H1 (cell line): Measurements from ENCODE around the gene CHMP1B. TPM values are rescaled to one million over a fixed set of nuclear protein-coding genes. Genes with fewer than 3 reads are reported as not detected.

Source experiments
- CTCF ChIA-PET: fragments of 300-600 bp; sonication (Branson Sonifier 250); formaldehyde crosslinking; loops from one replicate; lab custom pipeline; 2021; ENCODE audit not compliant: partially characterized antibody; lab: Charles Lee
- POLR2A ChIA-PET: fragments of 300-600 bp; sonication (Branson Sonifier 250); formaldehyde crosslinking; loops from one replicate; lab custom pipeline; 2021; ENCODE audit warnings: inconsistent platforms; ENCODE audit not compliant: partially characterized antibody; lab: Charles Lee
- DNase-seq, 2 experiments: peaks; one replicate each; pipeline versions ENCODE4 v3.0.0 to v3.0.0-alpha.2; 2010 to 2022; ENCODE audit warnings: low spot score in 2 of 2, low read depth in 1 of 2, mixed read lengths in 1 of 2
- FAIRE-seq: peaks from 2 replicates; lab custom pipeline; 2011; peaks lifted over from hg19 to GRCh38; lab: Jason Lieb, UNC
- H2AFZ ChIP-seq: 2 replicates; pipeline ENCODE4 v1.8.1; 2012; ENCODE audit warnings: low read length, inconsistent platforms
- H2AK5ac ChIP-seq: 2 replicates; pipeline ENCODE4 v1.6.1; 2013; ENCODE audit warnings: low read depth, low read length
- H2BK120ac ChIP-seq: replicated peaks from 2 replicates; pipeline ENCODE3; 2013; ENCODE audit warnings: low read depth, low read length, inconsistent platforms
- H2BK12ac ChIP-seq: 2 replicates; pipeline ENCODE4 v1.6.1; 2013; ENCODE audit warnings: low read depth, low read length
- H2BK15ac ChIP-seq: 2 replicates; pipeline ENCODE4 v1.6.1; 2013; ENCODE audit warnings: low read length
- H2BK20ac ChIP-seq: 2 replicates; pipeline ENCODE4 v1.6.1; 2013; ENCODE audit warnings: low read length
- H2BK5ac ChIP-seq: 2 replicates; pipeline ENCODE4 v1.6.1; 2013; ENCODE audit warnings: low read depth, low read length
- H3K14ac ChIP-seq: 2 replicates; pipeline ENCODE4 v1.6.1; 2013; ENCODE audit warnings: inconsistent platforms; ENCODE audit not compliant: insufficient read length
- H3K18ac ChIP-seq: 2 replicates; pipeline ENCODE4 v1.6.1; 2013; ENCODE audit warnings: low read length; ENCODE audit errors: extremely low read depth
- H3K23ac ChIP-seq: 2 replicates; pipeline ENCODE4 v1.6.1; 2013; ENCODE audit warnings: inconsistent platforms; ENCODE audit not compliant: insufficient read length
- H3K23me2 ChIP-seq: 2 replicates; pipeline ENCODE4 v1.6.1; 2013; ENCODE audit warnings: low read depth, low read length
- H3K27ac ChIP-seq: 2 replicates; pipeline ENCODE4 v1.6.1; 2011; ENCODE audit warnings: low read depth, low read length, inconsistent platforms
- H3K27me3 ChIP-seq, 4 experiments: replicated peaks in 1 of 4; 1 replicate in 1 of 4; 2 replicates in 3 of 4; pipeline versions ENCODE4 v1.6.1 to v1.8.1; 2011 to 2013; ENCODE audit warnings: low read length in 3 of 4, mild to moderate bottlenecking in 3 of 4, inconsistent platforms in 2 of 4, mixed read lengths in 2 of 4, moderate library complexity in 1 of 4; ENCODE audit not compliant: control insufficient read depth in 3 of 4, insufficient read depth in 3 of 4; ENCODE audit errors: extremely low read depth in 1 of 4
- H3K36me3 ChIP-seq, 4 experiments: 2 replicates each; pipeline versions ENCODE4 v1.6.1 to v1.8.1; 2011 to 2013; ENCODE audit warnings: mild to moderate bottlenecking in 4 of 4, low read length in 3 of 4, moderate library complexity in 2 of 4, control low read depth in 1 of 4, inconsistent platforms in 1 of 4; ENCODE audit not compliant: insufficient read depth in 4 of 4, control insufficient read depth in 2 of 4
- H3K4ac ChIP-seq: replicated peaks from 2 replicates; pipeline ENCODE3; 2013; ENCODE audit warnings: low read length, low read depth, mixed read lengths, inconsistent platforms; ENCODE audit not compliant: insufficient read length
- H3K4me1 ChIP-seq, 4 experiments: replicated peaks in 1 of 4; 1 replicate in 1 of 4; 2 replicates in 3 of 4; pipeline versions ENCODE4 v1.6.1 to v1.8.1; 2011 to 2013; ENCODE audit warnings: low read length in 3 of 4, inconsistent platforms in 2 of 4, mixed read lengths in 1 of 4; ENCODE audit not compliant: insufficient read depth in 4 of 4, control insufficient read depth in 3 of 4
- H3K4me2 ChIP-seq, 2 experiments: 2 replicates each; pipeline versions ENCODE4 v1.6.1 to v1.8.1; 2011 to 2013; ENCODE audit warnings: low read depth in 2 of 2, low read length in 2 of 2, control low read depth in 1 of 2, inconsistent platforms in 1 of 2, mild to moderate bottlenecking in 1 of 2; ENCODE audit not compliant: insufficient read depth in 1 of 2
- H3K4me3 ChIP-seq, 4 experiments: fragments of 200-600, 300-600 bp in 1 of 4; sonication (generic), shearing (Covaris generic), sonication (Bioruptor Twin) in 1 of 4; 2 replicates each; pipeline versions ENCODE4 v1.5.1 to v1.8.1; 2011 to 2016; ENCODE audit warnings: low read length in 4 of 4, low read depth in 3 of 4, control low read depth in 2 of 4, inconsistent platforms in 2 of 4, mild to moderate bottlenecking in 2 of 4, mixed read lengths in 1 of 4, moderate library complexity in 1 of 4; ENCODE audit not compliant: insufficient read depth in 2 of 4; ENCODE audit errors: extremely low read depth in 1 of 4
- H3K56ac ChIP-seq: replicated peaks from 2 replicates; pipeline ENCODE3; 2013; ENCODE audit warnings: low read depth, mild to moderate bottlenecking, mixed read lengths, low read length, inconsistent platforms; ENCODE audit not compliant: insufficient read length
- H3K79me1 ChIP-seq: 2 replicates; pipeline ENCODE4 v1.6.1; 2013; ENCODE audit warnings: low read depth, low read length, control low read depth
- H3K79me2 ChIP-seq, 2 experiments: 2 replicates each; pipeline versions ENCODE4 v1.6.1 to v1.8.1; 2012 to 2013; ENCODE audit warnings: low read length in 2 of 2, mild to moderate bottlenecking in 2 of 2, inconsistent platforms in 1 of 2; ENCODE audit not compliant: insufficient read depth in 2 of 2, control insufficient read depth in 1 of 2
- H3K9ac ChIP-seq, 4 experiments: replicated peaks in 1 of 4; 1 replicate in 1 of 4; 2 replicates in 3 of 4; pipeline versions ENCODE4 v1.6.1 to v1.8.1; 2011 to 2013; ENCODE audit warnings: low read depth in 3 of 4, low read length in 3 of 4, control low read depth in 2 of 4, mild to moderate bottlenecking in 2 of 4, moderate library complexity in 2 of 4, inconsistent platforms in 1 of 4; ENCODE audit errors: extremely low read depth in 1 of 4
- H3K9me3 ChIP-seq, 2 experiments: 2 replicates each; pipeline versions ENCODE4 v1.6.1 to v1.8.1; 2012 to 2013; ENCODE audit warnings: mild to moderate bottlenecking in 2 of 2, moderate library complexity in 2 of 2, control low read depth in 1 of 2, inconsistent platforms in 1 of 2, low read depth in 1 of 2, low read length in 1 of 2, mixed read lengths in 1 of 2; ENCODE audit not compliant: insufficient read depth in 2 of 2
- H4K20me1 ChIP-seq, 2 experiments: replicated peaks in 1 of 2; 2 replicates each; pipeline versions ENCODE3 to v1.8.1; 2011 to 2013; ENCODE audit warnings: inconsistent platforms in 2 of 2, low read length in 2 of 2, mild to moderate bottlenecking in 1 of 2; ENCODE audit not compliant: insufficient read depth in 2 of 2, control insufficient read depth in 1 of 2
- H4K5ac ChIP-seq: 2 replicates; pipeline ENCODE4 v1.6.1; 2013; ENCODE audit warnings: low read length, low read depth, mixed read lengths, inconsistent platforms; ENCODE audit not compliant: insufficient read length
- H4K8ac ChIP-seq: 2 replicates; pipeline ENCODE4 v1.8.0; 2013; ENCODE audit warnings: mild to moderate bottlenecking, moderate library complexity, low read length, inconsistent platforms; ENCODE audit not compliant: insufficient read depth; ENCODE audit errors: extremely low read depth
- H4K91ac ChIP-seq: replicated peaks from 2 replicates; pipeline ENCODE3; 2013; ENCODE audit warnings: low read length, mixed read lengths, inconsistent platforms; ENCODE audit not compliant: insufficient read length
- ASH2L ChIP-seq: fragments of 200-600, 300-600 bp; sonication (generic); IDR thresholded peaks from one replicate; pipeline ENCODE4 v1.7.1; 2017; ENCODE audit warnings: low read length
- BACH1 ChIP-seq: IDR thresholded peaks from 2 replicates; pipeline ENCODE4 v1.6.1; 2012; ENCODE audit warnings: low read length, improper control_type of control experiment
- CHD1 ChIP-seq: IDR thresholded peaks from 2 replicates; pipeline ENCODE4 v1.6.1; 2012; ENCODE audit warnings: low read depth, low read length, improper control_type of control experiment
- CHD2 ChIP-seq: IDR thresholded peaks from 2 replicates; pipeline ENCODE4 v1.6.1; 2012; ENCODE audit warnings: low read length, improper control_type of control experiment
- EZH2 ChIP-seq: fragments of 200-600 bp; sonication (generic); IDR thresholded peaks from 2 replicates; pipeline ENCODE4 v1.7.1; 2012; ENCODE audit warnings: low read depth, mild to moderate bottlenecking, moderate library complexity, low read length, inconsistent platforms; ENCODE audit not compliant: severe bottlenecking
- HDAC6 ChIP-seq: IDR thresholded peaks from one replicate; pipeline ENCODE4 v1.7.1; 2012; ENCODE audit warnings: low read depth, mild to moderate bottlenecking, inconsistent platforms, low read length, moderate library complexity
- KDM5A ChIP-seq: fragments of 200-600 bp; IDR thresholded peaks from 2 replicates; pipeline ENCODE4 v1.7.1; 2012; ENCODE audit warnings: mild to moderate bottlenecking, low read length, inconsistent platforms, mixed read lengths
- NANOG ChIP-seq: IDR thresholded peaks from 2 replicates; pipeline ENCODE4 v1.6.1; 2011; ENCODE audit warnings: low read length, low read depth, mild to moderate bottlenecking, inconsistent platforms; ENCODE audit not compliant: insufficient read depth, poor library complexity, severe bottlenecking
- PHF8 ChIP-seq: fragments of 200-600 bp; sonication (generic); conservative IDR thresholded peaks from 2 replicates; pipeline ENCODE4 v1.7.1; 2012; ENCODE audit warnings: low read depth, mild to moderate bottlenecking, inconsistent platforms, low read length, moderate library complexity
- RXRA ChIP-seq: IDR thresholded peaks from 2 replicates; pipeline ENCODE4 v1.6.1; 2011; ENCODE audit warnings: low read depth, mild to moderate bottlenecking, low read length, moderate library complexity; ENCODE audit not compliant: insufficient read depth
- SP4 ChIP-seq: IDR thresholded peaks from 2 replicates; pipeline ENCODE4 v1.6.1; 2012; ENCODE audit warnings: low read length, inconsistent platforms
- TAF1 ChIP-seq: IDR thresholded peaks from 2 replicates; pipeline ENCODE4 v1.6.1; 2011; ENCODE audit warnings: mild to moderate bottlenecking, low read depth, low read length
- TAF7 ChIP-seq: optimal IDR thresholded peaks from 2 replicates; pipeline ENCODE3; 2011; ENCODE audit warnings: low read depth, mild to moderate bottlenecking, inconsistent platforms, low read length, moderate library complexity, borderline replicate concordance
- ZNF274 ChIP-seq: IDR thresholded peaks from 2 replicates; pipeline ENCODE4 v1.7.0; 2012; ENCODE audit warnings: low read length, borderline replicate concordance; ENCODE audit errors: extremely low read depth
- WGBS, 2 experiments: shearing (Covaris generic) in 1 of 2; methylation state at CpG; one replicate each; pipeline versions ENCODE4 v1.1.6 to v1.1.7; 2013 to 2015; ENCODE audit warnings: low lambda C conversion rate in 2 of 2, mixed read lengths in 2 of 2, inconsistent platforms in 1 of 2, low coverage in 1 of 2, missing lambda C conversion rate in 1 of 2; ENCODE audit not compliant: insufficient replicate concordance in 2 of 2, insufficient coverage in 1 of 2, insufficient read length in 1 of 2; ENCODE audit errors: extremely low coverage in 1 of 2, missing lambda C conversion rate in 1 of 2; 5-methylcytosine and 5-hydroxymethylcytosine counted together
- polyA plus RNA-seq, 7 experiments: library from polyadenylated mRNA; depleted of rRNA in 3 of 7; stranded (reverse) in 5 of 7; unstranded in 2 of 7; fragments of >200 nt in 5 of 7; fragments of 200-250 nt in 2 of 7; gene quantifications; 1 replicate in 5 of 7; 2 replicates in 1 of 7; 4 replicates in 1 of 7; pipeline versions ENCODE4 v1.2.1 to v1.2.3, GENCODE V29; 2011 to 2013; ENCODE audit warnings: missing spikeins in 2 of 7, mixed read lengths in 2 of 7
- total RNA-seq: library from RNA; stranded (reverse); fragmentation: NEBNext Ultra II Directional; extraction: Animal tissue kit (Norgen Biotek cat#: 25700); gene quantifications from 2 replicates; pipeline ENCODE4 v1.2.1, GENCODE V29; 2021
- TF ChIP-seq, protein P1 (sequence below): IDR thresholded peaks from 2 replicates; pipeline ENCODE4 v1.6.1; 2012; ENCODE audit warnings: inconsistent platforms

The CHMP1B gene
- total and polyA plus RNA-seq, 2 of the 8 experiments (the other 6 are each of a cell fraction or from before 2014, with no cell fraction given) = 30.5 to 43.2 TPM

GRCh38 chr18:11882636-11883035 is 31.4 kb downstream of the CHMP1B start:
- H3K4me2 ChIP-seq = no peak overlapping the region
- FAIRE-seq = no peak
- WGBS, 2 experiments = 85% methylated on average over 1 of the region's 4 CpGs; no CpG with 5 or more reads in 1 of the 2 experiments
- no peaks in the 10 kb centered on the region; the same call in 1 of the 2 replicates for H3K79me1 ChIP-seq
- DNase-seq = no peak
- CTCF ChIA-PET = interaction anchor here (0.6 to 1.4 kb wide), 2 partner anchors 32 to 55 kb away, joined by 4 to 7 read pairs; no protein-coding TSS in a partner anchor
- no peaks in the 10 kb centered on the region for H3K23me2 ChIP-seq
- no peak overlapping the region for H3K23ac ChIP-seq
- H3K36me3 ChIP-seq = peaks cover 0 to 10% (median 3%) of the 10 kb centered on the region in 4 experiments; a peak in 4 of 8 replicates
- no peak overlapping the region for H3K14ac ChIP-seq
- no peak overlapping the region for H3K56ac ChIP-seq
- POLR2A ChIA-PET = interaction anchor here (1.0 kb wide), 1 partner anchor 98 kb away, joined by 3 read pairs; no protein-coding TSS in a partner anchor
- H3K27me3 ChIP-seq = no peaks in the 10 kb centered on the region
- H2BK20ac ChIP-seq = no peak overlapping the region
- no peak overlapping the region for H2AFZ ChIP-seq
- H3K18ac ChIP-seq = no peak overlapping the region
- no peak overlapping the region for H2BK15ac ChIP-seq
- no peak overlapping the region for H4K91ac ChIP-seq
- no peak overlapping the region for H4K8ac ChIP-seq
- H4K5ac ChIP-seq = no peak overlapping the region
- H3K4ac ChIP-seq = no peak overlapping the region
- peaks cover 0 to 4% (median 1%) of the 10 kb centered on the region in 4 experiments; a peak in 2 of 7 replicates for H3K4me1 ChIP-seq
- H2AK5ac ChIP-seq = no peak overlapping the region
- H3K9ac ChIP-seq = no peak overlapping the region
- no peak overlapping the region for H2BK12ac ChIP-seq
- H3K9me3 ChIP-seq = no peaks in the 10 kb centered on the region
- no peaks in the 10 kb centered on the region for H3K79me2 ChIP-seq
- no peak overlapping the region for H3K4me3 ChIP-seq
- H3K27ac ChIP-seq = no peak overlapping the region
- H4K20me1 ChIP-seq = peaks cover 0 to 8% of the 10 kb centered on the region in 2 experiments
- H2BK120ac ChIP-seq = no peak overlapping the region
- H2BK5ac ChIP-seq = no peak overlapping the region
- TF ChIP-seq RXRA (no peak), TAF1 (no peak), SP4 (no peak), NANOG (no peak), ZNF274 (no peak), ASH2L (no peak), CHD2 (no peak), BACH1 (no peak), EZH2 (no peak), PHF8 (no peak), HDAC6 (no peak), CHD1 (no peak), TAF7 (no peak), KDM5A (no peak)
- TF ChIP-seq, protein P1, sequence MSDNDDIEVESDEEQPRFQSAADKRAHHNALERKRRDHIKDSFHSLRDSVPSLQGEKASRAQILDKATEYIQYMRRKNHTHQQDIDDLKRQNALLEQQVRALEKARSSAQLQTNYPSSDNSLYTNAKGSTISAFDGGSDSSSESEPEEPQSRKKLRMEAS = no peak
